ENCODE data around the gene SKOR1. TPM values are rescaled to one million over a fixed set of nuclear protein-coding genes. Genes with fewer than 3 reads are reported as not detected.

The SKOR1 gene
- total RNA-seq, 5 donors from 2014 or later (not counting 1 experiment from before 2014, with no cell fraction given): 0.79 to 2.7 (median 1.3) TPM

DNA sequence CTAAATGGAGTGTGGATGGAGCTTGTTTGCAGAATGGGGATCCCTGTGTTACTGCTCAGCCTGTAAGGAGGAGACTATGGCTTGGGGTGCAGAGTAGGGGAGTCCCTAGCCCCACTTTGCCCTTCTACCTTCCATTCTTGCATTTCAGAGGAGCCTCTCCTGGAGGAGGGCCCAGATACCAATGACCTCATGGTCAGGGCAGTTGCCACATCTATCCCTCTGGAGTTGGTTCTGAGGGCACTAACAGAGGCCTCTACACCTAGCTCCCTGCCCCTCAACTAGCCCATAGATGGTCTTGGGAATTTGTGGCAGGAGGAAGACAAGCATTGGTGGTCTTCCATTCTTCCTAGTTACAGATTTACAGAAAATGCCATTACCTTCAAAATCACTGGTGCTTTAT lies 6.1 kb downstream of the SKOR1 start:
- no peaks in the 10 kb centered on the region for H3K9me3 Mint-ChIP-seq
- peaks cover 50 to 74% of the 10 kb centered on the region in 2 donors for H3K27me3 Mint-ChIP-seq
- no peak overlapping the region for H3K4me3 Mint-ChIP-seq
- H3K36me3 ChIP-seq (ENCODE audit: control insufficient read depth in 2 of 2, extremely low read depth in 1 of 2, insufficient read depth in 1 of 2, low read length in 1 of 2): no peaks in the 10 kb centered on the region
- H3K27me3 ChIP-seq (replicated peaks in 1 of 2; ENCODE audit: control insufficient read depth in 2 of 2, extremely low read depth in 1 of 2, insufficient read depth in 2 of 2, low read length in 1 of 2): peaks cover 13 to 92% of the 10 kb centered on the region in 2 experiments
- ChIA-PET POLR2A (no interaction called here), CTCF (interaction anchor here in 1 of 2 donors (0.6 kb wide), 1 partner anchor 392 kb away, joined by 5 read pairs; no protein-coding TSS in a partner anchor)
- H3K27ac ChIP-seq (ENCODE audit: low read length): no peak overlapping the region
- no peak overlapping the region for H3K4me3 ChIP-seq (ENCODE audit: control insufficient read depth in 1 of 2, extremely low read depth in 1 of 2, low read length in 1 of 2)
- no peaks in the 10 kb centered on the region for H3K36me3 Mint-ChIP-seq
- ATAC-seq (replicated peaks in 1 of 4) (no peak), DNase-seq (no peak)
- no peaks in the 10 kb centered on the region for H3K9me3 ChIP-seq
- peaks cover 46 to 54% (median 48%) of the 10 kb centered on the region in 3 donors for H3K4me1 Mint-ChIP-seq
- no peak overlapping the region for H3K27ac Mint-ChIP-seq
- H3K4me1 ChIP-seq (ENCODE audit: control insufficient read depth in 1 of 2, extremely low read depth in 1 of 2, insufficient read depth in 2 of 2, low read length in 2 of 2): peaks cover 30 to 69% of the 10 kb centered on the region in 2 experiments

DNA sequence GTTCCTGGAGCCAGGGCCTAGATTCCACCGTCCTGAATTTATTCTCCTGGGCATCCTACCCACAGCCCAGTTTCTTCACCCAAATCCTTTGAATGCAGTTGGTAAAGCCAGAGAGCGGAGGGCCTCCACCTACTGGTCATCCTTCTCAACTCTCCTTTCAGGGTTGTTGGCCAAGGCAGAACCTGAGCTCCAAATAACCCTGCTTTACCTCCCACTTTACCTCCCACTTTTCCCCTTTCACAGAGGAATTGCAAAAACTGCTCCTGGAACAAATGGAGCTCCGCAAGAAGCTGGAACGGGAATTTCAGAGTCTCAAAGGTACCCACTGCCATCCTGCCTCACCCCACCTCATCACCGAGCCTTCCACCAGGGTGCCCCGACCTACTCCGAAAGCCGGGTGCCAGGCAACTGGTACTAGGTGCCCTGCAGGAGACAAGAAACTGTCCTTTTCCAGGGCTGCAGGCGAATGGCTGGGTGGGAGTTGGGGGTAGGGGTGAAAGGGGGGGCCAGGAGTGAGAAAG lies 6.8 kb downstream of the SKOR1 start:
- CTCF ChIA-PET: interaction anchor here in 1 of 2 donors (0.7 to 1.0 kb wide), 3 partner anchors 375 to 584 kb away, joined by 3 to 4 read pairs (median 3); no protein-coding TSS in a partner anchor
- Histone ChIP-seq H3K27me3 (replicated peaks in 1 of 2; ENCODE audit: control insufficient read depth in 2 of 2, extremely low read depth in 1 of 2, insufficient read depth in 2 of 2, low read length in 1 of 2) (peaks cover 13 to 86% of the 10 kb centered on the region in 2 experiments), H3K4me1 (ENCODE audit: control insufficient read depth in 1 of 2, extremely low read depth in 1 of 2, insufficient read depth in 2 of 2, low read length in 2 of 2) (peaks cover 30 to 67% of the 10 kb centered on the region in 2 experiments), H3K27ac (ENCODE audit: low read length) (no peak overlapping the region), H3K36me3 (ENCODE audit: control insufficient read depth in 2 of 2, extremely low read depth in 1 of 2, insufficient read depth in 1 of 2, low read length in 1 of 2) (no peaks in the 10 kb centered on the region), H3K9me3 (no peaks in the 10 kb centered on the region), H3K4me3 (ENCODE audit: control insufficient read depth in 1 of 2, extremely low read depth in 1 of 2, low read length in 1 of 2) (no peak overlapping the region)
- Mint-ChIP-seq H3K27ac (no peak overlapping the region), H3K27me3 (peaks cover 48 to 75% of the 10 kb centered on the region in 2 donors), H3K4me3 (no peak overlapping the region), H3K4me1 (peaks cover 49 to 56% (median 49%) of the 10 kb centered on the region in 3 donors), H3K36me3 (no peaks in the 10 kb centered on the region), H3K9me3 (no peaks in the 10 kb centered on the region)
- DNase-seq (peak in 1 of 35 experiments; percentile 8), ATAC-seq (replicated peaks in 1 of 4) (no peak)
- POLR2A ChIA-PET: no interaction called here
- WGBS (ENCODE audit: insufficient coverage): 71% methylated on average over 3 of the region's 9 CpGs

DNA sequence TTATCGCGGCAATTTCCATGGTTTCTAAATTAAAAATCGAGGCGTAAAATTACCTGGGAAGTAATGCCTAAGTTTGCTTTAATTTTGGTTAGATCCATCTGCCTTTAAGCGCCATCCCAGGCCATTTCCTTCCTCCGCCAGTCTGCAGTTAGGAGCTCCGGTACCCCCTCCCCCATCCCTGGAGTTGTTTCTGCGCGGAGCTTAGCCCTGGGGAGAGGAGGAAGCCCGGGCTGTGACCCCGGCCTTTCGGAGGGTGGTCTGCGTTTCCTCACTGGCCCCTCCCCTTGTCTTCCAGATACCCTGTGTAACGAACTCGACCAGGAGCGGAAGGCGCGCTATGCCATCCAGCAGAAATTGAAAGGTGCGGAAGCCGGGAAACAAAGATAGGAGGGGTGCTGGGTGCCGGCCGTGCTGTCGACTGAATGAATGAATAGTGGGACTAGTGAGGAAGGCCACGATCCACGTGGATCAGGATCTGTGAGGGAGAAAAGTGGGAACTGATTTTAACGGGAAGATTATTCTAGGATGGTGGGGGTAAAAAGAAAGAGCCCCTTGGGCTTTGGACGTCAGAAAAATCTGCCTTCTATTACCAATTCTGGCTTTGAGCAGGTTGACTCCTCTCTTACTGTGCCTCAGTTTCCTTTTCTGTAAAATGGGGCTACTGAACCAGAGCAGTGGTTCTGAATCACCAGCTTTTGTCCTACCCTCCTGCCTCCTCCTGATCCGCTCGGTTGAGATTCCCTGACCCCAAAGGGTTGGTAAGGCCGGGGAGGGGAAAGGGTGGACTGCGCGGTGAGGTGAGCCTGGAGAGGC lies 7.8 kb downstream of the SKOR1 start:
- Histone ChIP-seq H3K9me3 (no peaks in the 10 kb centered on the region), H3K27me3 (replicated peaks in 1 of 2; ENCODE audit: control insufficient read depth in 2 of 2, extremely low read depth in 1 of 2, insufficient read depth in 2 of 2, low read length in 1 of 2) (peaks cover 13 to 79% of the 10 kb centered on the region in 2 experiments), H3K4me3 (ENCODE audit: control insufficient read depth in 1 of 2, extremely low read depth in 1 of 2, low read length in 1 of 2) (peak overlapping the region; percentile 31 to 91), H3K36me3 (ENCODE audit: control insufficient read depth in 2 of 2, extremely low read depth in 1 of 2, insufficient read depth in 1 of 2, low read length in 1 of 2) (no peaks in the 10 kb centered on the region), H3K27ac (ENCODE audit: low read length) (no peak overlapping the region), H3K4me1 (ENCODE audit: control insufficient read depth in 1 of 2, extremely low read depth in 1 of 2, insufficient read depth in 2 of 2, low read length in 2 of 2) (peaks cover 29 to 67% of the 10 kb centered on the region in 2 experiments)
- Mint-ChIP-seq H3K4me1 (peaks cover 49 to 60% (median 49%) of the 10 kb centered on the region in 3 donors), H3K27me3 (peaks cover 47 to 75% of the 10 kb centered on the region in 2 donors), H3K9me3 (no peaks in the 10 kb centered on the region), H3K4me3 (peak overlapping the region; percentile 57 to 88 (median 76)), H3K36me3 (no peaks in the 10 kb centered on the region), H3K27ac (no peak overlapping the region)
- WGBS (ENCODE audit: insufficient coverage): 12% methylated on average over 21 of the region's 32 CpGs
- POLR2A ChIA-PET: no interaction called here
- DNase-seq: peak in 1 of 35 experiments; percentile 22
- ATAC-seq (replicated peaks in 1 of 4): no peak
- CTCF ChIA-PET: interaction anchor here in 1 of 2 donors (0.7 to 1.0 kb wide), 3 partner anchors 9 to 378 kb away, joined by 3 read pairs; no protein-coding TSS in a partner anchor

DNA sequence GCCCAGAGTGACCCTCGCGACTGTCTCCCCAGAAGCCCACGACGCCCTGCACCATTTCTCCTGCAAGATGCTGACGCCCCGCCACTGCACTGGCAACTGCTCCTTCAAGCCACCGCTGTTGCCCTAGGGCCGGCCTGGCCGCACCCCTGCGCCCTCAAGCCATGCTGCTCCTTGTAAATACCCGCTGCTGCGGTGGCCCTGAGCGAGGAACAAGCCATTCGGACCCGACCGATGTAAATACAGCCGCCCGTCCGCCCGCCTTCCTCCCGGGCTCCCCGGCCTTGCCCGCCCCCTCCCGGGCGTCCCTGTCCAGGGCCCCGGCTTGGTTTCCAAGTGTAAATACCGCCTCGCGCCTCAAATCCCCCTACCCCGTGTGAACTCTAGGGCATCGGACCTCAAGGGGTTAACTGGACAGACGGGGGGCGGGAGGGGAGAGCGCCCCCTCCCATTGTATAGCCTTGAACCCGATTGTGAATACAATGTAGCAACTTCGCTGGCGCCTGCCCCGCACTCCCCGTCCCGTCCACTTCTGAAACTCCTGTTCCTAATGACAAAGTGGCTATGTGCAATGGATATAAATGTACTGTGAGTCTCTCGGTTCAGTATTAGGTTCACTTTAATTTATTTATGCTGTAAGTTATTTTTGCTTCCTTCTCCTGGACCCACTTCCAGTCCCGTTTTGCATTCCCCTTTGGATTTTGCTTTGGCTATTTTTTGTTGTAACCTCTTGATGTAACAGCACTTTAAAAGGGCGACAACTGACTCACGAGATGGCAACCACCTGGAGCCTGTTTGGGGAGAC lies 8.6 kb downstream of the SKOR1 start:
- no peak overlapping the region for H3K27ac ChIP-seq (ENCODE audit: low read length)
- DNase-seq: peak in 5 of 35 experiments; percentile 28 to 50 (median 43)
- ChIA-PET POLR2A (no interaction called here), CTCF (interaction anchor here in 1 of 2 donors (2.1 kb wide), 1 partner anchor 50 kb away, joined by 7 read pairs; no protein-coding TSS in a partner anchor)
- H3K36me3 ChIP-seq (ENCODE audit: control insufficient read depth in 2 of 2, extremely low read depth in 1 of 2, insufficient read depth in 1 of 2, low read length in 1 of 2): no peaks in the 10 kb centered on the region
- peaks cover 13 to 71% of the 10 kb centered on the region in 2 experiments for H3K27me3 ChIP-seq (replicated peaks in 1 of 2; ENCODE audit: control insufficient read depth in 2 of 2, extremely low read depth in 1 of 2, insufficient read depth in 2 of 2, low read length in 1 of 2)
- 3% methylated on average over 34 of the region's 44 CpGs for WGBS (ENCODE audit: insufficient coverage)
- Mint-ChIP-seq H3K4me3 (peak overlapping the region; percentile 69 to 88 (median 76)), H3K36me3 (no peaks in the 10 kb centered on the region), H3K9me3 (no peaks in the 10 kb centered on the region), H3K27ac (no peak overlapping the region), H3K27me3 (peaks cover 43 to 67% of the 10 kb centered on the region in 2 donors), H3K4me1 (peaks cover 48 to 60% (median 48%) of the 10 kb centered on the region in 3 donors)
- peaks cover 25 to 67% of the 10 kb centered on the region in 2 experiments for H3K4me1 ChIP-seq (ENCODE audit: control insufficient read depth in 1 of 2, extremely low read depth in 1 of 2, insufficient read depth in 2 of 2, low read length in 2 of 2)
- peak; percentile 40 to 53 (median 44) for ATAC-seq (replicated peaks in 1 of 4)
- peak overlapping the region; percentile 31 to 91 for H3K4me3 ChIP-seq (ENCODE audit: control insufficient read depth in 1 of 2, extremely low read depth in 1 of 2, low read length in 1 of 2)
- no peaks in the 10 kb centered on the region for H3K9me3 ChIP-seq

DNA sequence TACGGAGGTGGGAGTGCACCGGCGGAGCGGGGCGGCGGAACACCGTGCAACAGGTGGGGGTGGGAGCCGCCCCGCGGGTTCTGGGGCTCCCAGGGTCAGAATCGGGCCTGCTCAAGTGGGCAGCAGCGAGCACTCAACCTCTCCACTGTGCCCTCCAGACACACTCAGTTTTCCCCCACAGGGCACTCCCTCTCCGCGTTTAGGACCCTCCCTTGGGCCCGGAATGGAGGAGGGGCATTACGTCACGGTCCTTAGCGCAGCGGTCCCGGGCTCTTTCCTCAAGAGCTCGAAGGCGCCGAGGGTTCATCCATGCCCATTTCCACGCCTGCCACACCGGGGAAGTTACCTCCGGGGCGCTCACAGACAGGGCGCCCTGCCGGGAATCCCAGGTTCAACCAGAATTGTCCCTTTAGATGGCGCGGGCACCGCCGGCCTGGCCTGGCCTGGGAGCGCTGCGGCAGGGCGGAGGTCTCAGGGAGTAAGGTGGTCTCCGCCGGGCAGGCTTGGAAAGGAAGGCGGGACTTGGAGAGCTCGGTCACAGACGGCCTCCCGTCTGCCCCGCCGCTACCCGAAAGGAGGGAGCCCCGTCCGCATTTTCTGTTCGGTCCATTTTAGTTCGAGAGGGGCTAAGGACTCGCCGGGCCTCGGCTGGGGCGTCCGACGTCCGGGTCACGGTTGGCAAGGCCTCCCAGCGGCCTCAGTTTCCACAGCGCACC lies 9.4 kb downstream of the SKOR1 start:
- peaks cover 47 to 59% (median 50%) of the 10 kb centered on the region in 3 donors for H3K4me1 Mint-ChIP-seq
- H3K4me1 ChIP-seq (ENCODE audit: control insufficient read depth in 1 of 2, extremely low read depth in 1 of 2, insufficient read depth in 2 of 2, low read length in 2 of 2): peaks cover 25 to 62% of the 10 kb centered on the region in 2 experiments
- peak in 2 of 35 experiments; percentile 24 to 46 for DNase-seq

More for the DNA sequence above, 9.4 kb downstream of the SKOR1 start:
- Histone ChIP-seq H3K4me3 (ENCODE audit: control insufficient read depth in 1 of 2, extremely low read depth in 1 of 2, low read length in 1 of 2) (peak overlapping the region; percentile 50 to 91), H3K9me3 (no peaks in the 10 kb centered on the region), H3K27ac (ENCODE audit: low read length) (no peak overlapping the region), H3K36me3 (ENCODE audit: control insufficient read depth in 2 of 2, extremely low read depth in 1 of 2, insufficient read depth in 1 of 2, low read length in 1 of 2) (no peaks in the 10 kb centered on the region), H3K27me3 (replicated peaks in 1 of 2; ENCODE audit: control insufficient read depth in 2 of 2, extremely low read depth in 1 of 2, insufficient read depth in 2 of 2, low read length in 1 of 2) (peaks cover 13 to 62% of the 10 kb centered on the region in 2 experiments)
- Mint-ChIP-seq H3K4me3 (peak overlapping the region; percentile 69 to 88 (median 76)), H3K9me3 (no peaks in the 10 kb centered on the region), H3K27ac (no peak overlapping the region), H3K36me3 (no peaks in the 10 kb centered on the region), H3K27me3 (peaks cover 37 to 61% of the 10 kb centered on the region in 2 donors)
- peak; percentile 5 to 18 (median 8) for ATAC-seq (replicated peaks in 1 of 4)
- POLR2A ChIA-PET: no interaction called here
- WGBS (ENCODE audit: insufficient coverage): 2% methylated on average over 51 of the region's 59 CpGs
- CTCF ChIA-PET: interaction anchor here in 1 of 2 donors (2.0 to 2.2 kb wide), 3 partner anchors 51 to 379 kb away, joined by 5 to 19 read pairs (median 7); no protein-coding TSS in a partner anchor
